Smooth muscle cell (in vitro differentiated cells): ENCODE results near the gene PDZRN3. TPM values are rescaled to one million over a fixed set of nuclear protein-coding genes. Genes with fewer than 3 reads are reported as not detected.
"Not testable (repeated sequence)": the region's sequence is repeated elsewhere in the genome, so short reads cannot be mapped to it uniquely, and the experiment has no call there.

ENCODE experiments used
- DNase-seq: peaks from one replicate; lab custom pipeline; 2025; ENCODE audit not compliant: unreplicated experiment; lab: John Stamatoyannopoulos, UW
- H2AFZ ChIP-seq: fragments of 200-600 bp; sonication (generic); 2 replicates; pipeline ENCODE4 v1.6.0; 2016; ENCODE audit warnings: antibody characterized with exemption, low read depth, mild to moderate bottlenecking
- H3F3A ChIP-seq: fragments of 200-600 bp; sonication (generic); 2 replicates; pipeline ENCODE4 v1.6.0; 2017; ENCODE audit warnings: antibody characterized with exemption, low read depth
- H3K27ac ChIP-seq: fragments of 200-600 bp; sonication (generic); 2 replicates; pipeline ENCODE4 v1.5.1; 2016; ENCODE audit warnings: low read depth, mild to moderate bottlenecking
- H3K27me3 ChIP-seq: fragments of 200-600 bp; sonication (generic); 2 replicates; pipeline ENCODE4 v1.6.1; 2016; ENCODE audit warnings: low read depth, mild to moderate bottlenecking
- H3K36me3 ChIP-seq: fragments of 200-600 bp; sonication (generic); 2 replicates; pipeline ENCODE4 v1.5.1; 2016; ENCODE audit warnings: low read depth
- H3K4me1 ChIP-seq: fragments of 200-600 bp; sonication (generic); 2 replicates; pipeline ENCODE4 v1.5.1; 2016; ENCODE audit warnings: low read depth
- H3K4me2 ChIP-seq: fragments of 200-600 bp; sonication (generic); 2 replicates; pipeline ENCODE4 v1.6.0; 2016; ENCODE audit warnings: mild to moderate bottlenecking
- H3K4me3 ChIP-seq: fragments of 200-600 bp; sonication (generic); 2 replicates; pipeline ENCODE4 v1.5.1; 2016; ENCODE audit warnings: mild to moderate bottlenecking
- H3K79me2 ChIP-seq: fragments of 200-600 bp; sonication (generic); 2 replicates; pipeline ENCODE4 v1.6.0; 2016; ENCODE audit warnings: low read depth, mild to moderate bottlenecking
- H3K9ac ChIP-seq: fragments of 200-600 bp; sonication (generic); 2 replicates; pipeline ENCODE4 v1.6.0; 2016; ENCODE audit warnings: low read depth
- H3K9me3 ChIP-seq: fragments of 200-600 bp; sonication (generic); replicated peaks from 2 replicates; pipeline ENCODE4 v1.5.1; 2016; ENCODE audit warnings: low read depth
- H4K20me1 ChIP-seq: fragments of 200-600 bp; sonication (generic); 2 replicates; pipeline ENCODE4 v1.6.0; 2016; ENCODE audit warnings: low read depth
- WGBS: methylation state at CpG from one replicate; pipeline ENCODE4 v1.1.7; 2016; ENCODE audit warnings: low lambda C conversion rate; 5-methylcytosine and 5-hydroxymethylcytosine counted together
- polyA plus RNA-seq: library from polyadenylated mRNA; unstranded; fragments of >200 nt; fragmentation: Nextera tagmentation; extraction: Ambion mirVana; gene quantifications from 2 replicates; pipeline ENCODE4 v1.2.1, GENCODE V29; 2016
- total RNA-seq: library from RNA; depleted of rRNA; stranded (reverse); fragments of >200 nt; gene quantifications from 2 replicates; pipeline ENCODE4 v1.2.3, GENCODE V29; 2014
- TF ChIP-seq, protein P1 (sequence below): fragments of 200-600 bp; sonication (generic); IDR thresholded peaks from 2 replicates; pipeline ENCODE4 v1.5.1; 2017; ENCODE audit warnings: borderline replicate concordance, mild to moderate bottlenecking, antibody characterized with exemption; ENCODE audit not compliant: insufficient read depth, poor library complexity, severe bottlenecking

Gene PDZRN3
- total and polyA plus RNA-seq, 2 experiments from 2014 or later = 99.5 to 128 TPM

DNA sequence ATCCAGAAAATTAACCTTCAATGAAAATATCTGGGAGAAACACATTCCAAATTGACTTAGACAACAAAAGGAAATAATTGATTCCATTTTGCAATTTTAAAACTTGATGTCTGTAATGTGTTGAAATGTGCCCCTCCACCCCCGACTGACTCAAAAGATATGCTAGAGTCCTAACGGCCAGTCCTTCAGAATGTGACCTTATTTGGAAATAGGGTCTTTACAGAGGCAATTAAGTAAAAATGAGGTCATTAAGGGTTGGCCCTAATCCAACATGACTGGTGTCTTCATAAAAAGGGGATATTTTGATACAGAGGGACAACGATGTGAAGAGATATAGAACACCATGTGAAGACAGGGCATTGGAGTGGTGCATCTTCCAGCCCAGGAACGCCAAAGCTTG is 153.9 kb downstream of the PDZRN3 start:
- Histone ChIP-seq H3F3A (no peaks in the 10 kb centered on the region), H2AFZ (no peak overlapping the region), H3K36me3 (no peaks in the 10 kb centered on the region), H3K27ac (no peak overlapping the region), H3K9ac (no peak overlapping the region), H3K4me3 (no peak overlapping the region), H3K27me3 (no peaks in the 10 kb centered on the region), H4K20me1 (peaks cover 100% of the 10 kb centered on the region), H3K9me3 (no peaks in the 10 kb centered on the region), H3K79me2 (peaks cover 95% of the 10 kb centered on the region), H3K4me2 (no peak overlapping the region), H3K4me1 (peaks cover 9% of the 10 kb centered on the region)
- DNase-seq = no peak
- TF ChIP-seq, protein P1, sequence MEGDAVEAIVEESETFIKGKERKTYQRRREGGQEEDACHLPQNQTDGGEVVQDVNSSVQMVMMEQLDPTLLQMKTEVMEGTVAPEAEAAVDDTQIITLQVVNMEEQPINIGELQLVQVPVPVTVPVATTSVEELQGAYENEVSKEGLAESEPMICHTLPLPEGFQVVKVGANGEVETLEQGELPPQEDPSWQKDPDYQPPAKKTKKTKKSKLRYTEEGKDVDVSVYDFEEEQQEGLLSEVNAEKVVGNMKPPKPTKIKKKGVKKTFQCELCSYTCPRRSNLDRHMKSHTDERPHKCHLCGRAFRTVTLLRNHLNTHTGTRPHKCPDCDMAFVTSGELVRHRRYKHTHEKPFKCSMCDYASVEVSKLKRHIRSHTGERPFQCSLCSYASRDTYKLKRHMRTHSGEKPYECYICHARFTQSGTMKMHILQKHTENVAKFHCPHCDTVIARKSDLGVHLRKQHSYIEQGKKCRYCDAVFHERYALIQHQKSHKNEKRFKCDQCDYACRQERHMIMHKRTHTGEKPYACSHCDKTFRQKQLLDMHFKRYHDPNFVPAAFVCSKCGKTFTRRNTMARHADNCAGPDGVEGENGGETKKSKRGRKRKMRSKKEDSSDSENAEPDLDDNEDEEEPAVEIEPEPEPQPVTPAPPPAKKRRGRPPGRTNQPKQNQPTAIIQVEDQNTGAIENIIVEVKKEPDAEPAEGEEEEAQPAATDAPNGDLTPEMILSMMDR = no peak
- WGBS = 46% methylated on average over 4 of the region's 4 CpGs

DNA sequence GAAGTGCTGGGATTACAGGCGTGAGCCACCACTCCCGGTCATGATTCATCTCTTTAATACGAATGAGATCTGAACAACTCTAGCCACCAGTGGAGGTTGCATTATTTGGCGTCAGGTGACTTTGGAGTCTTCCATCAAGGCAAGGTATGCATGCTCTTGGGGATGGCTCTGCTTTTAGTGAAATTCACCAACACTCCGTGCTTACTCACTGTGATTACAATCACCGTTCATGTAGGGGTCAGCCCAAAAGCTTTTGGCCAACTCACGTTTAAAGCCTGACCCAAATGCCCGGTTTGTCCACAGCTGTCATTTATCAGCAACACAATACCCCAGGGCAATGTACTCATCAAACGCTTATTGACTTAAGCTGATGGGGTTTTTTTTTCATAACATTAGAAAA is 155.4 kb downstream of the PDZRN3 start:
- Histone ChIP-seq H3K79me2 (peaks cover 95% of the 10 kb centered on the region), H2AFZ (no peak overlapping the region), H3K27ac (no peak overlapping the region), H4K20me1 (peaks cover 100% of the 10 kb centered on the region), H3K4me1 (peaks cover 9% of the 10 kb centered on the region), H3K4me3 (no peak overlapping the region), H3K9me3 (no peaks in the 10 kb centered on the region), H3K9ac (no peak overlapping the region), H3K36me3 (no peaks in the 10 kb centered on the region), H3K4me2 (no peak overlapping the region), H3K27me3 (no peaks in the 10 kb centered on the region), H3F3A (no peaks in the 10 kb centered on the region)
- TF ChIP-seq, protein P1 = no peak
- no peak for DNase-seq
- 92% methylated on average over 9 of the region's 9 CpGs for WGBS

DNA sequence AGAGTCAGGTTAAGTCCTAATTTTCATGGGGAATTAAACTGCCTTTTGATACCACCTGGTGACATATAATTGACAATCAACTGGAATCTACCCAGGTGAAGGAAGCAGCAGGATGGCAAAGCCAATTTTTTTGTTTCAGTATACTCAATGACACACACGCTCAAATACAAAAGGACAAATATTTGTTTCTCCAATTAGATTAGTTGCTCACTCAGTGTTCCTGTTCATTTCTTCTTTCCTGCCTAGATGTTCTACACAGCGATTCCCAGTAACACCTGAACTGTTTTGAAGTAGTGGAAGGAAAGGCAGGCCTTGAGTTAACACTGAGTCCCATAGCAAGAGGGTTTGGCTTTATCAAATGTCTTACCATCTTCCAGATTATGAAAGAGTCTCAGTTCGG is 157.5 kb downstream of the PDZRN3 start:
- WGBS = 72% methylated on average over 3 of the region's 3 CpGs
- Histone ChIP-seq H3F3A (no peaks in the 10 kb centered on the region), H3K4me3 (no peak overlapping the region), H3K4me1 (peaks cover 5% of the 10 kb centered on the region), H3K27me3 (no peaks in the 10 kb centered on the region), H3K9ac (no peak overlapping the region), H3K79me2 (peaks cover 96% of the 10 kb centered on the region), H3K36me3 (no peaks in the 10 kb centered on the region), H3K9me3 (no peaks in the 10 kb centered on the region), H3K27ac (no peak overlapping the region), H4K20me1 (peaks cover 100% of the 10 kb centered on the region), H3K4me2 (no peak overlapping the region), H2AFZ (no peak overlapping the region)
- TF ChIP-seq, protein P1 = no peak
- no peak for DNase-seq

DNA sequence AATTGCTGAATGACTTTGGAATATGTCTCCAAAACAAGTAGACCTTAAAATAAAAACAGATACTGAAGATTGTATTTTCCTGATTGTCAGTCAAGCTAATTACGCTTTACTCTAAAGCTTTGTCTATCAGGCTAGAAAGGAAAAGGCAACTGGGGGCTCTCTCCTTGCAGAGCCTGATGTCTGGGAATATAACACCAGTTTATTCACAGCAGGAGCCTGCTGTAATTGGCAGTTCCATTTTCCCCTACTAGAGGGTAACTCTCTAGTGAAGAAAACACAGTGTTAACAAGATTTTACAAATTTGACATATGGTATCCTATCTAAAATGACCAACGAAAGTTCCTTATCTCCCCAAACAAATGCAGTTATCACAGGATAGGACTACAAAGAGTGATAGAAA is 158.8 kb downstream of the PDZRN3 start:
- Histone ChIP-seq H3K27ac (no peak overlapping the region), H3K9ac (no peak overlapping the region), H3K36me3 (no peaks in the 10 kb centered on the region), H3K4me1 (no peaks in the 10 kb centered on the region), H3K79me2 (peaks cover 96% of the 10 kb centered on the region), H3F3A (no peaks in the 10 kb centered on the region), H3K27me3 (no peaks in the 10 kb centered on the region), H3K4me2 (no peak overlapping the region), H2AFZ (no peak overlapping the region), H3K9me3 (no peaks in the 10 kb centered on the region), H3K4me3 (no peak overlapping the region), H4K20me1 (peaks cover 100% of the 10 kb centered on the region)
- TF ChIP-seq, protein P1 = no peak
- WGBS = 82% methylated on average over 2 of the region's 2 CpGs
- DNase-seq = no peak

DNA sequence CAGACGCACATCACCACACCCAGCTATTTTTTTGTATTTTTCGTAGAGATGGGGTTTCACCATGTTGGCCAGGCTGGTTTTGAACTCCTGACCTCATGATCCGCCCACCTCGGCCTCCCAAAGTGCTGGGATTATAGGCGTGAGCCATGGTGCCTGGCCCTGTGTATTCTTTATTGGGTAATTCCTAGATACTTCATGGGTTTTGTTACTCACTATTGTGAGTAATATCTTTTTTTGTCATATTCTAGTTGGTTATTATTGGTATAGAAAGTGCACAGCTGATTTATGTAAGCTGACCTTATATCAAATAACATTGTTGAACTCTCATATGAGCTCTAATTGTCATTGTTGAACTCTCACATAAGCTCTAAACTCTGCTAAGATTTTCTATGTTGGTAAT is 160.6 kb downstream of the PDZRN3 start:
- not testable (repeated sequence) for H3K36me3 ChIP-seq, H3F3A ChIP-seq, H3K4me1 ChIP-seq, H3K9me3 ChIP-seq, H3K9ac ChIP-seq, H3K4me2 ChIP-seq, H3K4me3 ChIP-seq, H2AFZ ChIP-seq, H3K27me3 ChIP-seq, DNase-seq, H3K27ac ChIP-seq
- WGBS = 95% methylated on average over 5 of the region's 5 CpGs
- peaks cover 100% of the 10 kb centered on the region for H4K20me1 ChIP-seq
- peaks cover 97% of the 10 kb centered on the region for H3K79me2 ChIP-seq
